IMR-90 (cell line): ENCODE measurements around the gene VPS18. TPM values are rescaled to one million over a fixed set of nuclear protein-coding genes. Genes with fewer than 3 reads are reported as not detected.

Source experiments
- ATAC-seq: fragments of 200-7000 bp; cut with Tn5 transposase; 2 replicates; pipeline ENCODE4 v1.9.1; 2020; ENCODE audit warnings: low read depth, mild to moderate bottlenecking, moderate library complexity
- BruUV-seq: library from RNA; stranded (reverse); fragments of 400-500 nt; replicated peaks from 2 replicates; lab custom pipeline; 2021; lab: Mats Ljungman, UMichigan
- CTCF ChIA-PET: fragments of 300-600 bp; formaldehyde crosslinking; extraction: SDS; loops from one replicate; lab custom pipeline; 2021; ENCODE audit warnings: antibody characterized with exemption; lab: Yijun Ruan, JAX
- POLR2A ChIA-PET: fragments of 300-600 bp; sonication (Branson Sonifier 250); formaldehyde crosslinking; loops from one replicate; lab custom pipeline; 2022; ENCODE audit warnings: antibody characterized with exemption; ENCODE audit not compliant: unreplicated experiment; lab: Charles Lee
- DNase-seq: peaks from one replicate; pipeline ENCODE4 v3.0.0; 2013
- H2AFZ ChIP-seq: replicated peaks from 2 replicates; pipeline ENCODE3; 2013; ENCODE audit warnings: low read length, mild to moderate bottlenecking; ENCODE audit not compliant: poor library complexity
- H2AK5ac ChIP-seq: 2 replicates; pipeline ENCODE4 v1.6.1; 2013; ENCODE audit warnings: low read depth, low read length, inconsistent platforms
- H2AK9ac ChIP-seq: replicated peaks from 2 replicates; pipeline ENCODE3; 2013; ENCODE audit warnings: mild to moderate bottlenecking, low read depth, low read length, moderate library complexity; ENCODE audit not compliant: poor library complexity
- H2BK120ac ChIP-seq: 2 replicates; pipeline ENCODE4 v1.6.1; 2013; ENCODE audit warnings: low read depth, low read length, inconsistent platforms
- H2BK15ac ChIP-seq: 3 replicates; pipeline ENCODE4 v1.6.1; 2013; ENCODE audit warnings: low read depth, low read length, inconsistent platforms
- H2BK20ac ChIP-seq: 2 replicates; pipeline ENCODE4 v1.6.1; 2013; ENCODE audit warnings: low read depth, mild to moderate bottlenecking, inconsistent platforms, low read length, moderate library complexity
- H2BK5ac ChIP-seq: 2 replicates; pipeline ENCODE4 v1.6.1; 2013; ENCODE audit warnings: mild to moderate bottlenecking, low read depth, low read length, inconsistent platforms; ENCODE audit not compliant: poor library complexity, severe bottlenecking
- H3K14ac ChIP-seq: replicated peaks from 2 replicates; pipeline ENCODE4 v1.6.1; 2013; ENCODE audit warnings: low read depth, low read length, inconsistent platforms
- H3K18ac ChIP-seq: 2 replicates; pipeline ENCODE4 v1.6.1; 2013; ENCODE audit warnings: low read depth, low read length, control low read depth
- H3K23ac ChIP-seq: 2 replicates; pipeline ENCODE4 v1.6.1; 2013; ENCODE audit warnings: low read depth, low read length, inconsistent platforms
- H3K27ac ChIP-seq: 2 replicates; pipeline ENCODE4 v1.5.1; 2013; ENCODE audit warnings: mild to moderate bottlenecking, control low read depth, low read length; ENCODE audit not compliant: insufficient read depth
- H3K27me3 ChIP-seq: 2 replicates; pipeline ENCODE4 v1.6.1; 2013; ENCODE audit warnings: low read length; ENCODE audit not compliant: control insufficient read depth, insufficient read depth
- H3K36me3 ChIP-seq: 2 replicates; pipeline ENCODE4 v1.6.1; 2013; ENCODE audit warnings: low read length, mixed read lengths; ENCODE audit not compliant: control insufficient read depth, insufficient read depth
- H3K4ac ChIP-seq: 2 replicates; pipeline ENCODE4 v1.6.1; 2013; ENCODE audit warnings: low read depth, low read length, inconsistent platforms
- H3K4me1 ChIP-seq: 2 replicates; pipeline ENCODE4 v1.6.1; 2013; ENCODE audit warnings: low read length, mixed read lengths; ENCODE audit not compliant: control insufficient read depth, insufficient read depth
- H3K4me2 ChIP-seq: 2 replicates; pipeline ENCODE4 v1.6.1; 2013; ENCODE audit warnings: low read depth, mild to moderate bottlenecking, control low read depth, low read length, moderate library complexity
- H3K4me3 ChIP-seq: 2 replicates; pipeline ENCODE4 v1.5.1; 2013; ENCODE audit warnings: low read depth, mild to moderate bottlenecking, control low read depth, low read length, moderate library complexity; ENCODE audit not compliant: insufficient read depth
- H3K56ac ChIP-seq: 2 replicates; pipeline ENCODE4 v1.6.1; 2013; ENCODE audit warnings: low read length, inconsistent platforms; ENCODE audit not compliant: insufficient read depth; ENCODE audit errors: extremely low read depth
- H3K79me1 ChIP-seq, 2 experiments: 2 replicates each; pipeline ENCODE4 v1.6.1; 2013; ENCODE audit warnings: low read length in 2 of 2, inconsistent platforms in 1 of 2, low read depth in 1 of 2
- H3K9ac ChIP-seq: 2 replicates; pipeline ENCODE4 v1.6.1; 2013; ENCODE audit warnings: low read depth, low read length, control low read depth
- H3K9me1 ChIP-seq: 2 replicates; pipeline ENCODE4 v1.6.1; 2013; ENCODE audit warnings: low read length, inconsistent platforms; ENCODE audit not compliant: insufficient read depth
- H3K9me3 ChIP-seq: 2 replicates; pipeline ENCODE4 v1.6.1; 2013; ENCODE audit warnings: low read length; ENCODE audit not compliant: control insufficient read depth, insufficient read depth
- H4K20me1 ChIP-seq: 2 replicates; pipeline ENCODE4 v1.6.1; 2013; ENCODE audit warnings: low read length, inconsistent platforms; ENCODE audit not compliant: insufficient read depth
- H4K5ac ChIP-seq: 2 replicates; pipeline ENCODE4 v1.6.1; 2013; ENCODE audit warnings: mild to moderate bottlenecking, low read depth, low read length, control low read depth
- H4K8ac ChIP-seq, 2 experiments: 2 replicates each; pipeline ENCODE4 v1.6.1; 2013; ENCODE audit warnings: low read depth in 2 of 2, low read length in 2 of 2, control low read depth in 1 of 2, inconsistent platforms in 1 of 2
- H4K91ac ChIP-seq: 2 replicates; pipeline ENCODE4 v1.6.1; 2013; ENCODE audit warnings: low read depth, low read length, inconsistent platforms; ENCODE audit not compliant: insufficient read depth
- CHD1 ChIP-seq: IDR thresholded peaks from 2 replicates; pipeline ENCODE4 v1.6.1; 2012; ENCODE audit warnings: low read depth, low read length, improper control_type of control experiment
- CTCF ChIP-seq: conservative IDR thresholded peaks from 2 replicates; pipeline ENCODE4 v1.5.1; 2012; ENCODE audit warnings: mild to moderate bottlenecking, low read depth, low read length, improper control_type of control experiment
- FOS ChIP-seq: fragments of 150-350 bp; IDR thresholded peaks from 2 replicates; pipeline ENCODE4 v1.6.1; 2016; ENCODE audit warnings: low read depth, low read length
- MAZ ChIP-seq: IDR thresholded peaks from 2 replicates; pipeline ENCODE4 v1.6.1; 2012; ENCODE audit warnings: low read depth, mild to moderate bottlenecking, low read length, improper control_type of control experiment, moderate library complexity, borderline replicate concordance
- MXI1 ChIP-seq: IDR thresholded peaks from 2 replicates; pipeline ENCODE4 v1.6.1; 2012; ENCODE audit warnings: low read depth, mild to moderate bottlenecking, low read length, moderate library complexity, borderline replicate concordance
- POLR2A ChIP-seq: IDR thresholded peaks from 2 replicates; pipeline ENCODE4 v1.6.1; 2012; ENCODE audit warnings: mild to moderate bottlenecking, low read depth, low read length
- SMC3 ChIP-seq: fragments of 150-350 bp; IDR thresholded peaks from 2 replicates; pipeline ENCODE4 v1.6.1; 2016; ENCODE audit warnings: low read depth, mild to moderate bottlenecking, antibody characterized with exemption, low read length, moderate library complexity
- USF2 ChIP-seq: fragments of 150-350 bp; IDR thresholded peaks from 2 replicates; pipeline ENCODE4 v1.6.1; 2017; ENCODE audit warnings: mild to moderate bottlenecking, antibody characterized with exemption, low read length, low read depth
- WGBS, 2 experiments: methylation state at CpG; one replicate each; pipeline versions ENCODE4 v1.1.5 to v1.1.7; 2013; ENCODE audit warnings: missing lambda C conversion rate in 2 of 2; ENCODE audit not compliant: insufficient read length in 1 of 2; ENCODE audit errors: extremely low coverage in 2 of 2; 5-methylcytosine and 5-hydroxymethylcytosine counted together
- dilution Hi-C: fragments of 300-500 bp; cut with HindIII; formaldehyde crosslinking; loops from one replicate; pipeline ENCODE4 v1.14.3; 2018; ENCODE audit warnings: low sequenced_read_pairs; ENCODE audit not compliant: unreplicated experiment
- in situ Hi-C: fragments of 300-500 bp; cut with MboI; formaldehyde crosslinking; loops from 3 replicates; pipeline ENCODE4 v1.14.3; 2019; ENCODE audit warnings: low sequenced_read_pairs, inconsistent platforms, mixed read lengths
- intact Hi-C: fragments of 100-400 bp; cut with micrococcal nuclease; formaldehyde crosslinking; loops from 2 replicates; pipeline ENCODE4 v1.10.0; 2022
- polyA plus RNA-seq, 3 experiments: library from polyadenylated mRNA; depleted of rRNA; stranded (reverse); fragments of >200 nt; gene quantifications; 2 replicates each; pipeline ENCODE4 v1.2.3, GENCODE V29; 2012; ENCODE audit warnings: low replicate concordance in 1 of 3
- total RNA-seq: library from RNA; depleted of rRNA; stranded (reverse); fragments of >200 nt; gene quantifications from 2 replicates; pipeline ENCODE4 v1.2.3, GENCODE V29; 2012

Gene VPS18
- total and polyA plus RNA-seq, 2 of the 4 experiments (the other 2 are of a cell fraction), result 19.3 to 32.3 TPM

GRCh38 chr15:40881351-40881750, 12.9 kb upstream of the VPS18 start:
- CTCF ChIA-PET, result interaction anchor here (1.4 to 1.6 kb wide), 2 partner anchors 10 to 13 kb away, joined by 5 to 6 read pairs; partner anchors contain the start of gene VPS18
- Histone ChIP-seq H2BK20ac (no peak overlapping the region), H3K18ac (no peak overlapping the region), H2BK15ac (no peak overlapping the region), H3K79me1 (no peaks in the 10 kb centered on the region), H3K4me2 (no peak overlapping the region), H4K5ac (no peak overlapping the region), H3K4me3 (no peak overlapping the region), H4K91ac (no peak overlapping the region), H3K27ac (no peak overlapping the region), H2BK120ac (no peak overlapping the region), H3K9me3 (peaks cover 3% of the 10 kb centered on the region; the same call in 1 of the 2 replicates), H2BK5ac (no peak overlapping the region), H3K9ac (no peak overlapping the region), H4K20me1 (no peaks in the 10 kb centered on the region), H4K8ac (no peak overlapping the region), H3K27me3 (no peaks in the 10 kb centered on the region; the same call in 1 of the 2 replicates), H3K56ac (no peak overlapping the region), H2AFZ (no peak overlapping the region), H2AK5ac (no peak overlapping the region), H3K23ac (no peak overlapping the region), H3K9me1 (no peaks in the 10 kb centered on the region), H2AK9ac (no peak overlapping the region), H3K4ac (no peak overlapping the region), H3K36me3 (no peaks in the 10 kb centered on the region), H3K4me1 (no peaks in the 10 kb centered on the region), H3K14ac (no peak overlapping the region)
- in situ Hi-C loops, result no loop called here
- no TSS peak for BruUV-seq
- DNase-seq, result no peak
- intact Hi-C loops, result no loop called here
- WGBS, 2 experiments, result 90% methylated on average over 2 of the region's 6 CpGs; no CpG with 5 or more reads in 1 of the 2 experiments
- ATAC-seq, result no peak
- no peak for TF ChIP-seq MAZ
- no peak for TF ChIP-seq CHD1
- no peak for TF ChIP-seq SMC3
- TF ChIP-seq POLR2A, result no peak
- no peak for TF ChIP-seq CTCF
- TF ChIP-seq MXI1, result no peak
- TF ChIP-seq USF2, result no peak
- no peak for TF ChIP-seq FOS
- dilution Hi-C loops, result no loop called here
- POLR2A ChIA-PET, result no interaction called here
